ENCODE data around the gene BRCC3.

GRCh38 chrX:155046129-155046810 is 25.0 kb upstream of the BRCC3 start:
- TF ChIP-seq, protein P1, sequence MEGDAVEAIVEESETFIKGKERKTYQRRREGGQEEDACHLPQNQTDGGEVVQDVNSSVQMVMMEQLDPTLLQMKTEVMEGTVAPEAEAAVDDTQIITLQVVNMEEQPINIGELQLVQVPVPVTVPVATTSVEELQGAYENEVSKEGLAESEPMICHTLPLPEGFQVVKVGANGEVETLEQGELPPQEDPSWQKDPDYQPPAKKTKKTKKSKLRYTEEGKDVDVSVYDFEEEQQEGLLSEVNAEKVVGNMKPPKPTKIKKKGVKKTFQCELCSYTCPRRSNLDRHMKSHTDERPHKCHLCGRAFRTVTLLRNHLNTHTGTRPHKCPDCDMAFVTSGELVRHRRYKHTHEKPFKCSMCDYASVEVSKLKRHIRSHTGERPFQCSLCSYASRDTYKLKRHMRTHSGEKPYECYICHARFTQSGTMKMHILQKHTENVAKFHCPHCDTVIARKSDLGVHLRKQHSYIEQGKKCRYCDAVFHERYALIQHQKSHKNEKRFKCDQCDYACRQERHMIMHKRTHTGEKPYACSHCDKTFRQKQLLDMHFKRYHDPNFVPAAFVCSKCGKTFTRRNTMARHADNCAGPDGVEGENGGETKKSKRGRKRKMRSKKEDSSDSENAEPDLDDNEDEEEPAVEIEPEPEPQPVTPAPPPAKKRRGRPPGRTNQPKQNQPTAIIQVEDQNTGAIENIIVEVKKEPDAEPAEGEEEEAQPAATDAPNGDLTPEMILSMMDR (optimal IDR thresholded peaks at IDR 0.05 in 1 of 3, IDR thresholded peaks at IDR 0.05 in 1 of 3, conservative IDR thresholded peaks at IDR 0.05 in 1 of 3; ENCODE audit: extremely low read depth in 1 of 3, insufficient read depth in 2 of 3, low read length in 3 of 3): no peak
- no peak for TF ChIP-seq EZH2 (IDR thresholded peaks at IDR 0.05; ENCODE audit: low read length)
